Ishikawa (cell line): Measurements from ENCODE around the gene DDAH1.

Source experiments
- CEBPB ChIP-seq: IDR thresholded peaks from 2 replicates; pipeline ENCODE4 v1.6.1; 2012
- CREB1 ChIP-seq: IDR thresholded peaks from 2 replicates; pipeline ENCODE4 v1.6.1; 2012; ENCODE audit warnings: low read depth
- EGR1 ChIP-seq: IDR thresholded peaks from 2 replicates; pipeline ENCODE4 v1.6.1; 2012
- EP300 ChIP-seq: IDR thresholded peaks from 2 replicates; pipeline ENCODE4 v1.6.1; 2012; ENCODE audit warnings: borderline replicate concordance
- FOXM1 ChIP-seq: IDR thresholded peaks from 2 replicates; pipeline ENCODE4 v1.6.1; 2012; ENCODE audit warnings: low read depth, borderline replicate concordance
- NFIC ChIP-seq: IDR thresholded peaks from 2 replicates; pipeline ENCODE4 v1.6.1; 2012
- RAD21 ChIP-seq: IDR thresholded peaks from 2 replicates; pipeline ENCODE4 v1.6.1; 2012; ENCODE audit warnings: low read depth
- TAF1 ChIP-seq: IDR thresholded peaks from 2 replicates; pipeline ENCODE4 v1.6.1; 2012; ENCODE audit warnings: low read depth, mild to moderate bottlenecking
- TCF12 ChIP-seq: IDR thresholded peaks from 2 replicates; pipeline ENCODE4 v1.6.1; 2012; ENCODE audit warnings: low read depth
- TEAD4 ChIP-seq: IDR thresholded peaks from 2 replicates; pipeline ENCODE4 v1.6.1; 2012
- YY1 ChIP-seq: IDR thresholded peaks from 2 replicates; pipeline ENCODE4 v1.6.1; 2012; ENCODE audit warnings: low read depth
- ZBTB7A ChIP-seq: IDR thresholded peaks from 2 replicates; pipeline ENCODE4 v1.6.1; 2012; ENCODE audit warnings: low read depth
- TF ChIP-seq, protein P1 (sequence below): IDR thresholded peaks from 2 replicates; pipeline ENCODE4 v1.6.1; 2012; ENCODE audit warnings: low read depth, mild to moderate bottlenecking
- TF ChIP-seq, protein P2 (sequence below): IDR thresholded peaks from 2 replicates; pipeline ENCODE4 v1.6.1; 2012
- TF ChIP-seq, protein P3 (sequence below): IDR thresholded peaks from 2 replicates; pipeline ENCODE4 v1.6.1; 2012

Gene DDAH1

DNA sequence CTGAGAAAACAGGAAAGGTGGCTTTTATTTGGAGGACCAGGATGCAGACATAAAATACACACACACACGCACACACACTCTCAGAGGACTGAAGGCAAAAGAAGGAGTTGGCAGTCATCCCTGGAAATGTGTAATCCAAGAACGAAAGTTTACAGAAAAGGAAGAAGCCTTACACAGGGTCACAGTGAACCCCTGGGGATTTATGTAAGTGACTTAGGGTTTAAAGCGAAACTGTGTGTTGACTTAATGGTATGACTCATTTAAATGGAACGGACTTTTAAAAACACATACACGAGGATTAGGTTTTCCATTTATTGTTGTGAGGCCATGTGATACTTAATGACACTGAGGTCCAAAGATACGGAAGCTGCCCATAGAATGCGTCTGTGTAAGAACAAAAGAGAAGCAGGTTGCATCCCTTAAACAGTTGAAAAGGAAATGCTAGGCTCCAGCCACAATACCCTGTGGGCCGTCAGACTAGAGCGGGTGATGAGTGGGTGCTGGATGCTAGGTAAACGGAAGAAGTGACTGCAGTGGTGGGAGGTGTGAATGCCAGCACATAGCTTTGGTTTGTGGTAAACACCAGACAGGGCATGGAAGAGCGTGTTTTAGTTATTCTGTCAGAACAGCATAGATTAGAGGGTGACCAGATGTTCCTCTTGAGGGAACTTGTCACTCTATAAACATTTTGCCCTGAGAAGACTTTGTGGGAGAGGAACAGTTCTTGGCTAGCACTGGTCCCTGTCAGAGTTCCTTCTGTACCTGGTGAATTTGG is 166.9 kb downstream of the DDAH1 start:
- TF ChIP-seq YY1 (no peak), RAD21 (no peak), TAF1 (no peak), NFIC (peak; percentile 94), TCF12 (peak; percentile 85), EGR1 (no peak), FOXM1 (peak; percentile 84), CREB1 (no peak), TEAD4 (peak; percentile 72), ZBTB7A (no peak), CEBPB (peak; percentile 40; the same call in 1 of the 2 replicates), EP300 (peak; percentile 81)
- TF ChIP-seq, protein P1, sequence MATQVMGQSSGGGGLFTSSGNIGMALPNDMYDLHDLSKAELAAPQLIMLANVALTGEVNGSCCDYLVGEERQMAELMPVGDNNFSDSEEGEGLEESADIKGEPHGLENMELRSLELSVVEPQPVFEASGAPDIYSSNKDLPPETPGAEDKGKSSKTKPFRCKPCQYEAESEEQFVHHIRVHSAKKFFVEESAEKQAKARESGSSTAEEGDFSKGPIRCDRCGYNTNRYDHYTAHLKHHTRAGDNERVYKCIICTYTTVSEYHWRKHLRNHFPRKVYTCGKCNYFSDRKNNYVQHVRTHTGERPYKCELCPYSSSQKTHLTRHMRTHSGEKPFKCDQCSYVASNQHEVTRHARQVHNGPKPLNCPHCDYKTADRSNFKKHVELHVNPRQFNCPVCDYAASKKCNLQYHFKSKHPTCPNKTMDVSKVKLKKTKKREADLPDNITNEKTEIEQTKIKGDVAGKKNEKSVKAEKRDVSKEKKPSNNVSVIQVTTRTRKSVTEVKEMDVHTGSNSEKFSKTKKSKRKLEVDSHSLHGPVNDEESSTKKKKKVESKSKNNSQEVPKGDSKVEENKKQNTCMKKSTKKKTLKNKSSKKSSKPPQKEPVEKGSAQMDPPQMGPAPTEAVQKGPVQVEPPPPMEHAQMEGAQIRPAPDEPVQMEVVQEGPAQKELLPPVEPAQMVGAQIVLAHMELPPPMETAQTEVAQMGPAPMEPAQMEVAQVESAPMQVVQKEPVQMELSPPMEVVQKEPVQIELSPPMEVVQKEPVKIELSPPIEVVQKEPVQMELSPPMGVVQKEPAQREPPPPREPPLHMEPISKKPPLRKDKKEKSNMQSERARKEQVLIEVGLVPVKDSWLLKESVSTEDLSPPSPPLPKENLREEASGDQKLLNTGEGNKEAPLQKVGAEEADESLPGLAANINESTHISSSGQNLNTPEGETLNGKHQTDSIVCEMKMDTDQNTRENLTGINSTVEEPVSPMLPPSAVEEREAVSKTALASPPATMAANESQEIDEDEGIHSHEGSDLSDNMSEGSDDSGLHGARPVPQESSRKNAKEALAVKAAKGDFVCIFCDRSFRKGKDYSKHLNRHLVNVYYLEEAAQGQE = no peak
- TF ChIP-seq, protein P2, sequence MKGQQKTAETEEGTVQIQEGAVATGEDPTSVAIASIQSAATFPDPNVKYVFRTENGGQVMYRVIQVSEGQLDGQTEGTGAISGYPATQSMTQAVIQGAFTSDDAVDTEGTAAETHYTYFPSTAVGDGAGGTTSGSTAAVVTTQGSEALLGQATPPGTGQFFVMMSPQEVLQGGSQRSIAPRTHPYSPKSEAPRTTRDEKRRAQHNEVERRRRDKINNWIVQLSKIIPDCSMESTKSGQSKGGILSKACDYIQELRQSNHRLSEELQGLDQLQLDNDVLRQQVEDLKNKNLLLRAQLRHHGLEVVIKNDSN = peak; percentile 72
- TF ChIP-seq, protein P3, sequence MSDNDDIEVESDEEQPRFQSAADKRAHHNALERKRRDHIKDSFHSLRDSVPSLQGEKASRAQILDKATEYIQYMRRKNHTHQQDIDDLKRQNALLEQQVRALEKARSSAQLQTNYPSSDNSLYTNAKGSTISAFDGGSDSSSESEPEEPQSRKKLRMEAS = peak; percentile 87

DNA sequence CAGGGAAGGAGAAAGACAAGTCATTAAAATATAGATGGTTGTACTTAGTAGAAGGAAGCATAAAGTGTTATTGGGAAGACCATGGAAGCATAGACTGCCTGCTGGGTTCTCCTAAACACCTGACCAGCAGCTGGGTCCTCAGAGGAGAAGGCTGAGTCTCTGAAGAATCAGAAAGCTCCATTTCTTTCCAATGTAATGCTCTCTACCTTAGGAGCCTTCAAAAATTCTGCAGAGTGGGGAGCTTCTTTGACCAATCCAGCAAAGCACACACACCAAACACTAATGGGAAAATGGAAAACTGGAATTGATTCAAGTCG is 167.5 kb downstream of the DDAH1 start:
- TF ChIP-seq EP300 = no peak
- TF ChIP-seq YY1 = no peak
- TF ChIP-seq CREB1 = no peak
- TF ChIP-seq RAD21 = no peak
- no peak for TF ChIP-seq TCF12
- TF ChIP-seq CEBPB = no peak
- no peak for TF ChIP-seq EGR1
- TF ChIP-seq, protein P1 = no peak
- TF ChIP-seq NFIC = no peak
- TF ChIP-seq, protein P2 = no peak
- TF ChIP-seq, protein P3 = no peak
- TF ChIP-seq ZBTB7A = no peak
- no peak for TF ChIP-seq TAF1
- TF ChIP-seq FOXM1 = no peak

DNA sequence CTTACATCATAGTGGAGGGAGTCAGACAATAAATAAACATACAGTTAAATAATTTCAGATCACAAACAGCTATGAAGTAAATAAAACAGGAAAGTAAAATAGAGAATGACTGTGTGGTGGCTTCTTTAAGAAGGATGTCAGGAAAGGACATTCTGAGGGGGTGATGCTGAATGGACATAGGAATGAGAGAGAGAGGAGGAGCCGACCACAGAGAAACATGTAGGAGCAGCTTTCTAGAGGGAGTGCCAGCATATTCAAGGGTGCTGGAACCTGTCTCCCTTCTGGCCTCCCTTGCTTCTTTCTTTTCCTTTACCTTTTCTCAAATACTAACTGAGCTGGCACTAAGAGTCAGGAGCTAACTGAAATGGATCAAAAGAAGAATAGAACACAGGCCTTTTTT is 168.0 kb downstream of the DDAH1 start:
- TF ChIP-seq, protein P2 = no peak
- TF ChIP-seq RAD21 = no peak
- TF ChIP-seq, protein P1 = no peak
- TF ChIP-seq FOXM1 = no peak
- no peak for TF ChIP-seq CREB1
- TF ChIP-seq ZBTB7A = no peak
- no peak for TF ChIP-seq NFIC
- no peak for TF ChIP-seq EP300
- TF ChIP-seq EGR1 = no peak
- TF ChIP-seq TCF12 = no peak

DNA sequence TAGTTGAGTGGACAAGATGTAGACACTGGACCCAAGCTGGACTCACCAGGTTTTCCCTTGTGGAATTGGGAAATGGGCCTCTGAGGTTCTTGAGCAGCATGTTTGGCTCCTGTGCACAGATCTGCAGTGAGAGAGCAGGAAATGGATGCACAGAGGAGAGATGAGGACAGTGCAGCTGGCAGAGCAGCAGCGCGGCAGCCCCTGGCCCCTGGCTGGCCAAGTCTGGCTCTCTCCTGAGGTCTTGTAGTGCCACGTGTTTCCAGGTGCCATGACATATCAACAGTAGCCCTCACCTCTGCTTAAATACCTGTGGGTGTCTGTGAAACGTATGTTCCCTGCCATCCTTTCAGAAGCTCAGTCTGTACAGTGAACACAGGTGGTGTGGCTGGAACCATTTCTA is 169.3 kb downstream of the DDAH1 start:
- TF ChIP-seq FOXM1 (no peak), CREB1 (no peak), CEBPB (no peak), EGR1 (no peak), ZBTB7A (no peak), NFIC (no peak), RAD21 (no peak), TAF1 (no peak), TEAD4 (no peak), EP300 (no peak), TCF12 (no peak), YY1 (no peak)
- TF ChIP-seq, protein P1 = no peak
- TF ChIP-seq, protein P3 = no peak
- TF ChIP-seq, protein P2 = no peak
